GM19467 (cell line): Measurements from ENCODE around the gene NELL2.
"Not testable (repeated sequence)": the region's sequence is repeated elsewhere in the genome, so short reads cannot be mapped to it uniquely, and the experiment has no call there.

Source experiments
- ATAC-seq: cut with Tn5 transposase; IDR thresholded peaks from one replicate; pipeline ENCODE4 v1.9.1; 2021; ENCODE audit warnings: mild to moderate bottlenecking, moderate library complexity; ENCODE audit not compliant: unreplicated experiment

NELL2 gene

DNA sequence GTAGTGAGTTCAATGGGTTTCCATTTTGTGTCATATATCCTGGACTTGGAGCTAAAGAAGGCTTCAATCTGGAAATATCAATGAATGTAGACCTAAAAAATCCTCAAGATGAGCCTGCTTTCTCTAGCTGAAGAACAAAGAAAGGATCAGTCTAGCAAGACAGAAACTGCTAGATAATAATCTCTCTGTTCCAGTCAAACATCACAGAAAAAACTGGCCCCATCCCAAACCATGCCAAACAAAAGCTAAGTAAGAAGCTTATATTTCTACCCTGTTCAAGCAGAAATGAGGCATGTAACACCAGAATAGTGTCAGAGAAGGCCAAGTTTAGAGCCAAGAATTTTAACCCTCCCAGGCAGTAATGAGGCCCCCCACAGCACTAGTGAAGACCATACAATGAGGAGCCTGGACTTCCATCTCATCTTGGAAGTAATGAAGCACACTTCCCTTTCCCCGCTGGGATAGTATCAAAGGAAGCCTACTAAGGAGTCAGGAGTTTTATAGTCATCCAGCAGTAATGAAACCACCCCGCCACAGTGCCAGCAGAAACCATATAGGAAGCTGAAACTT lies 95.8 kb downstream of the NELL2 start:
- ATAC-seq = no peak

DNA sequence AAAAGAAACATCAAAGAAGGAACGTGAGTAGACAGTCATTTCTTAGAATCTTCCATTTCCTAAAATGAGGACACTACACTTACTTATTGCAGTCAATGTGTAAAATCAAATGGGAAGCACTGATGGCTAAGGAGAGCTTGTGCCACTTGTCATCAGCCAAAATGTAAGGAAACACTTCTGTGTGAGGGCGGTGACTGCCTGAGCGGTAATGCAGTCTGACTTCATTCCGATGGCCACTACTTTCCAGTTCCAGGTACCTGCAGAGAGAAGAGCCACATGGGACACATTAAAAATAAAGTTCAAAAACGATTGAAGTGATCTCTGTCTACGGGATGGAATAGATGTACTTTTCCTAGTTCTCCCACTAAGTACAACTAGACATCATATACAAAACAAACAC lies 96.3 kb downstream of the NELL2 start:
- no peak for ATAC-seq

DNA sequence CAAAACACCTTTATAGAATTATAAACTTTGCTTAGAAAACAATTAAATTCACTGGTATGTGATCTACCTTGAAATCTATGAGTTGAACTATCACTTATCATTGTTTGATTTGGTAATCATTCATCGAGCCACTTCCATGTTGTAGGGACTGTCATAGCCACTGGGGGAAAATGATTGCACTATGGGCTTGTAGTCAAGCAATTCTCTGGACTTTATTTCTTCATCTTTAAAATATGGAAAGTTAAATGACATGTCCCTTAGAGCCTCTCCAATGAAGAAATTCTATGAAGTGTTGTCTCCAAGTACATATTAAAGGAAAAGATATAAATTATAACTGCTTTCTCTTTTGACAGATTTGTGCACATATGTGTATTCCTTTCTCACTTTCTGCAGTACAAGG lies 97.3 kb downstream of the NELL2 start:
- no peak for ATAC-seq

DNA sequence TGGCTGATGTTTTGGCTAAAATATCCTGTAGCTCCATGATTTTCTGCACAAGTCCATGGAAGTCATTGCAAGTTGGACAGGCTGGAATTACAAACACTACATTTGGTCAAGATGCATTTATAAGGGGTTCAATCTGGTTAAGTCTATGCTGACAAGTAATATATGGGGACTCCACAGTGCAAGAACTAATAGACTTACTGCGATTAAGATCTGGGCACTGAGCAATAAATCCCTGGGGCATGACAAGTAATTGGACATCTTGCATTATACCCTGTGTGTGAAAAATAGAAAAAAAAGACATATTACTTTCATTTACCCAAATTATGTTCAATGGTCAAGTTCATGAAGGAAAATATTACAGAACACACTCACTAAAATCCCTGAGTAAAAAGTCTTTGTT lies 99.1 kb downstream of the NELL2 start:
- ATAC-seq = no peak

DNA sequence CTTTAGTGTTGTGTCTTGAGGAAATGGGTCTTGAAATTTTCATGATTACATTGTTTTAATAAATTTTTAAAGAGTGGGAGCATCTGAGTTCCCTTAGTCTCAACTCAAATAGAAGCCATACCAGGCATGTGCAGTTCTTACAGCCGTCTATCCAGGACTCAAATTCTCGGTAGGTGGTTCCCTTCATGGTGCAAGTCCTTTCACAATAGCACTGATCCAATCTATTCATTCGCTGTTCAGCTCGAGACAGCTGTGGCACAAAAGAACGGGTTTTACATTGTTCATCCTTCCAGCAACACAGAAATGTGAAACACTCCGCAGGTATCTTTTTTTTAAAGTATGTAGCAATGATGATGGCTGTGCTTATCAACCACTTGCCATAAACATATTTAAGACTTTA lies 100.2 kb downstream of the NELL2 start:
- ATAC-seq = no peak

DNA sequence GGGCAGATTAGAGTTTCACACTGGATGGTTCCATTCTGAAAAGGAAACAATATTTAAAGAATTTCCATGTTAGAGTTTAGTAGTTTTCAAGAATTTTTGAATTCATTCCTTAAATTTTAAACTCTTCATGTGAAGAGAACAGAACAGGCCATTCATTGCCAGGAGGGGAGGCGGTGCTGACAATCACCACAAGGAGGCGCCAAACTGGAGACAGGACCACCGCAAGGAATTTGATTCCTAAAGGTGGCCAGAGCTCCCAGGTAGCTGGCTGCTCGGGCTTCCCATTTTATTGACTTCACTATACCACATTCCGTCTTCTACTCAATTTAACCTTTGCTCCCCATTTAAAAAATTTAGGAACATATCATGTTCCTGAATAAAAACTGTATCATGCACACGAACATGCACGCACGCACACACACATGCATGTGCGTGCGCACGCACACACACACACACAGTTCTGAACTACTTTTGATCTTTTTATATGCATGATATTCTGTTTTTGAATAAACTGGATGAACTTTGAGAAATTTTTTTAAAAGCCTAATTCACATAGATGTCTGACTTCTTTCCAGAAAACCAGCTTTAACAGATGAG lies 101.2 kb downstream of the NELL2 start:
- ATAC-seq = no peak

DNA sequence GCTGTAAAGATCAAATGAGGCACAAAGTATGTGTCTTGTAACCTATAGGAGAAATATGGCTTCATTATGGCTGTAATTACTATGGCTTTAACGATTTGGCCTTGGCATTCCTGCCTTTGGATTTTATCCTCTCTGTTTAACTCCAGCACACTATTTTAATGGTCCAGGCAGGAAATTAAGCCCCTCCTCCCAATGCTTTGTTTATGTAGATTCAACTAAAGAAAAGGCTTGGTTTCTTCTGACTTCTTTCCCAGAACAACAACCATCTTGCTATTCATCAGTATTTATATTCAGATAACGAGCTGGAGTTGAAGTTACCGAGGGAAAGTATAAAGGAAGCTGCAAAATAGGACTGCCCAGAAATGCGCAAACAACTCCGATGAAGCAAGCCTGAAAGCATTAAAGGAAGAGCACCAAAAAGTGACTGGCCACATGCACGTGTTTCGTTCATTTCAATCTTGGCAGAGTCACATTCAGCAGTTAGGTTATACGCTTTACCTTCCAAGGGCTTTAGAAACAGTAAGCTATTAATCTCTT lies 104.6 kb downstream of the NELL2 start:
- ATAC-seq = no peak

DNA sequence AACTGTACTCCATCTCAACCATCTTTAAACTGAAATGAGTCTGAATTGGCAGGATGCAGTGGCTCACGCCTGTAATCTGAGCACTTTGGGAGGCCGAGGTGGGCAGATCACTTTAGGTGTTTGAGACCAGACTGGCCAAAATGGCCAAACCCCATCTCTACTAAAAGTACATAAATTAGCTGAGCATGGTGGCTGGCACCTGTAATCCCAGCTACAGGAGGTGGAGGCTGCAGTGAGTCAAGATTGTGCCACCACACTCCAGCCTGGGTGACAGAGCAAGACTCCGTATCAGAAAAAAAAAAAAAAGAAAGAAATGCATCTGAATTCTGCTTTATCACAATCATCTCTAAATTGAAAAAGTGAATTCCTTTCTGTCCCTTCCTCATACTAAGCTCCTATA lies 110.3 kb downstream of the NELL2 start:
- ATAC-seq = no peak

DNA sequence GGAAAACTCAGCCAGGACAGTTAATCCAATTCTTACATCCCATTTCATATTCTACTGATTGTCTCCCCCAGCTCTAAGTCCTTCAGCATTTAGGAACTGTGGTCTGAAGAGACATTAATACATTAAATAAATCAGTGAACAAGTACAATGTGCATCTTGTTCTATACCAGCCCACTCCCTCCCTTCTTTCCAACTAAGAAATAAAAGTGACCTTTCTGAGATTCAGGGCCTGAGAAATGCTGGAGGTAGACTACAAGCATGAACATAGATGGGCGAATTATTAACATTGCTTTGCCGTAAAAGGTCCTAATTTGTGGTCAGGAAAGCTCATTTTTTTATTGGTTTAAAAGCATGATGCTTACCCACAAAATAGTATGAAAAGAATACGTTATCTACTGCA lies 113.1 kb downstream of the NELL2 start:
- ATAC-seq = no peak

DNA sequence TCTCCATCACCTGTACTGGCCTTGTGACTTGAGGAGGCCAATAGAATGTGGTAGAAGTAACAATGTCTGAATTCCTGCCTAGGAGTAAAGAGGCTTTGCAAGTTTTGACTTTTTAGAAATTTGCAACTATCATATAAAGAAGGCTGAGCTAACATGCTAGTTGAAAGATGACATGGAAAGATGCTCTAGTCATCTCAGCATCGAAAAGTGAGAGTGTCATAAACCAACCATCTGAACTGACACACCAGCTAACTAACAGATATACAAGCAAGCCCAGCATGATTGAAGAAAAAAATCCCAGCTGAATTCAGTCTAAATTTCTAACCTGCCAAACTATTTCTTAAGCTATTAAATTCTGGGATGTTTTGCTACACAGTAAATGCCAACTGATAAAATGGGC lies 116.8 kb downstream of the NELL2 start:
- ATAC-seq = no peak

DNA sequence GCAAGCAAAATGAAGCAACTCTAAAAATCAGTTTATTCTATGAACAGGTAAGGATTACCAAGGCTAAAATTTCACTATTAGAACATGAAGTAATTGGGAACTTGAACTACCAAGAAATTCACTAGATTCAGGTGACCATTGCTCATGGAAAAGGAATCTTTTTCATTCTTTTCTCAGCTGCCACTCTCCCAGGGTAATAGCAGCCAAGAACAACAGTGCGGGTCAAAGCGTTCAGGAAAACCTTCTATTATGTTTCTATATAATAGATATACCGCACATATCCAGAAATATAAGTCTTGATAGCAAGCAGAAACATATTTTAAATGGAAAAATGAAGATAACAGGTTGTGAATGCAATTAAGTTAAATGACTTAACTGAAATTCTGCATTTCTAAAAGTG lies 125.6 kb downstream of the NELL2 start:
- ATAC-seq = no peak

DNA sequence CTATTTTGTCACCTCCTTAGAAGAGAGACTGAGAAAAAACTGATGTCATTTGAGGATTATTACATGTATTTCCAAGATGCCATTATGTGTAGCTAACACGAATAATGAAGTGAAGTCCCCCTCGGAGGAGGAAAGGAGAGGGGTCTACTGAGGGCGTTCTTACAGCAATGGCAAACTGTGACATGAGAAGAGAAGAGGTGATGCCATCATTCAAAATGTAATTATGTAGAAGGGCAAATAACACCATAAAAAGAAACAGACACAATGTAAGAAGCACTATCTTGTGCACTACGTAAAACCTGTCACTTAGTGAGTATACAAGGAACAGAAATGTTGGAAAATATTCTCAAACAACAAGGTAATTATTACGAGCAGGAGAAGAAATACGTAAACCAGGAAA lies 126.5 kb downstream of the NELL2 start:
- no peak for ATAC-seq

DNA sequence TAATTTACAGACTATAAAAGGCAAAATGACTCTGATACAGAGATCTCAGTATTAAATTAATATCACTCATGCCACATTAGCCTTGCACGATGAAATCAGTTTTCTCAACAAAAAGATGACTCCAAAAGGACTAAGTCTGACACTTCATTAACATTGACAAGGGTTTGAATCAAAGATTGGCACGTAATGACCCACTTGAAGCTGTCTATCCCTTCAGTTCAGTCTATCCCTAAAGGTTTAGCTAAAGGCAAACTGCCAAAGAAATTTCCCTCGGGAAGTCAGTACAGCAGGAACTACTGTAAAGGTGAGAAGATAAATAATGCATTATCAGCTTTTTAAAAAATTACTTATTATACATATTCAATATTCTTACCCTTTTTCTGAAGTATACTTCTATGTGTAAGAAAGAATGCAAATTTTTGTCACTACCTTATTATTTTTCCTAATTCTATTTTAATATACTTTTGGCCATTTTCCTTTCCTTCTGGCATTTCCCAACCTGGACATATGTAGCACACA lies 127.1 kb downstream of the NELL2 start:
- ATAC-seq = no peak

DNA sequence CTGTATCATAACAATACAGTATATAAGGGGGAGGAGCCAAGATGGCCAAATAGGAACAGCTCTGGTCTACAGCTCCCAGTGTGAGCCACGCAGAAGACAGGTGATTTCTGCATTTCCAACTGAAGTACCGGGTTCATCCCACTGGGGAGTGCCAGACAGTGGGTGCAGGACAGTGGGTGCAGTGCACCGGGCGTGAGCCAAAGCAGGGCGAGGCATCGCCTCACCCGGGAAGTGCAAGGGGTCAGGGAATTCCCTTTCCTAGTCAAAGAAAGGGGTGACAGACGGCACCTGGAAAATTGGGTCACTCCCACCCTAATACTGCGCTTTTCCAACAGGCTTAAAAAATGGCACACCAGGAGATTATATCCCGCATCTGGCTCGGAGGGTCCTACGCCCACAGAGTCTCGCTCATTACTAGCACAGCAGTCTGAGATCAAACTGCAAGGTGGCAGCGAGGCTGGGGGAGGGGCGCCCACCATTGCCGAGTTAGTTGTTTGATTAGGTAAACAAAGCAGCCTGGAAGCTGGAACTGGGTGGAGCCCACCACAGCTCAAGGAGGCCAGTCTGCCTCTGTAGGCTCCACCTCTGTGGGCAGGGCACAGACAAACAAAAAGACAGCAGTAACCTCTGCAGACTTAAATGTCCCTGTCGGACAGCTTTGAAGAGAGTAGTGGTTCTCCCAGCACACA lies 134.7 kb downstream of the NELL2 start:
- not testable (repeated sequence) for ATAC-seq

DNA sequence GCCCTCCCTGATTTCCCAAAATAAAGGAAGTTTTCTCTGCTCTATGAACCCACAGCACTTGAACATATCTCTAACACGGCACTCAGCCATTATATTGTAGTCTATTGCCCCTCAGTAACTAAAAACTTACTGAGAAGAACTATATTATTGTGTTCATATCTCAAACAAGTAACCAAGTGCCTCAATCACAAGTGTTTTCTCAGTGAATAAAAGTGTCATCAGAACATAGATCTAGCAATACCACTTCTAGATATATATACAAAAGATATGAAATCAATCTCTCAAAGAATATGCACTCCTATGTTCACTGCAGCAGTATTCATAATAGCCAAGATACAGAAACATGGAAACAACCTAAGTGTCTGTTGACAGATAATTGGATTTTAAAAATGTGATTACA lies 138.1 kb downstream of the NELL2 start:
- ATAC-seq = no peak

DNA sequence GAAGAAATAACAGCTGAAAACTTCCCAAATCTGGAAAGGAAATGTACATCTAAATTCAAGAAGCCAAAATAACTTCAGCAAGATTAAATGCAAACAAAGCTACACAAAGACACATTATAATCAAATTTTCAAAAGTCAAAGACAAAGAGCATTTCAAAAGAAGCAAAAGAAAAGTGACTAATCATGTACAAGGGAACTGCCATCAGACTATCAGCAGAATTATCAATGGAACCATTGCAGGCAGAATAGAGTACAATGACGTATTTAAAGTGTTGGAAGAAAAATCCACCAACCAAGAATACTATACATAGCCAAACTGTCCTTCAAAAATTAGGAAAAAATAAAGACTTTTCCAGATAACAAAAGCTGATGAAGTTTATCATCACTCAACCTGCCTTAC lies 147.5 kb downstream of the NELL2 start:
- no peak for ATAC-seq

DNA sequence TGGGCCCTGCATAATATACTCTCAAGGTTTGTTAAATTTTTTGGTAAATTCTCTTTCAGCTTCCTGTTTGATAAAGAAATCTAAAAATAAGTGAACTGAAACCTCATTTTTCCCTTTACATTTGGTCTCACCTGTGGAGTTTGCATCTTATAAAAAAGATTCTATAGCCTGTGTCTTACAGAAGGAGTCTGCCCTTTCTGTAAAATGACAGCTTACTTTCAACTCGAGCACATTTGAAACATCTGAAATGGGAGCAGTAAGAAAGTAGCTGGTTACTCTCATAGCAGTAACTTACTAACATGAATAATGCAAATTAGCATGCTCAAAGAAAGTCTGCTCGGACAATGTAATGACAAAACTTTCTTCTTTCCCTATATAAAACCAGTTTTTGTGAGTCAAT lies 155.8 kb downstream of the NELL2 start:
- ATAC-seq = no peak

DNA sequence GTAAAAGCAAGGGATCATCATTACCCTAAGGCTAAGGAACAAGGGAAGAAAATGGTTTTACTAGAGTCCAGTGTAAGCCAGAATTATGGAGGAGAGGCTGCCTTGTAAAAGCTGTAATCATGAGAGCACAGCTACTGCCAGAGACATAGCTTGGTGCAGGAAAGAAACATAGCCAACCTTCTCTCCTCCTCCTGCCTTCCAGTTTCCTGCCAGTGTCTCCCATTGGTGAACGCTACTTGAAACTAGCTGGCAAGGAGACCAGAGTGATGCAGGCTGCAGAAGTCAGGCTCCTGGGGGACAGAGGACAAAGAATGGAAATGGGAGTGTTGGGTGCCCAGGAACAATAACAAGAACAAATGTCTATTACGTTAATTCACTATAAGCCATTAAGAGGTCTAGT lies 158.5 kb downstream of the NELL2 start:
- no peak for ATAC-seq

DNA sequence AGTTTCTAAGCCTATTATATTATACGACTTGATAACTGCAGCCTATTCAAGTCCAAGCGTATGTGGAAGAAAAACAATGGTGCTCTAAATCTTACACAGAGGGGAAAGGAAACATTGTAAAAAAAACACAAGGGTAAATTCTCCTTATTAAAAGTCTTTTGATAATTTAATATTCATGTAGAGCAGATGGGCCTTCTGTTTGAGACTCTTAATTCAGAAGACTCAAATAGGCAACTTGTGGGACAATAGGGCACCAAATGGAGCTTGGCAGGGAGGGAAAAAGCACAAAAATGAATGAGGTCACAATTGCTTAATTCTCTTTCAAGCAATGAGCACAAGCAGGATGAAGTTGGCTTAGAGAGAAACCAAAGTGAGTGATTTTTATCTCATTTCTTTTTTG lies 159.4 kb downstream of the NELL2 start:
- no peak for ATAC-seq

DNA sequence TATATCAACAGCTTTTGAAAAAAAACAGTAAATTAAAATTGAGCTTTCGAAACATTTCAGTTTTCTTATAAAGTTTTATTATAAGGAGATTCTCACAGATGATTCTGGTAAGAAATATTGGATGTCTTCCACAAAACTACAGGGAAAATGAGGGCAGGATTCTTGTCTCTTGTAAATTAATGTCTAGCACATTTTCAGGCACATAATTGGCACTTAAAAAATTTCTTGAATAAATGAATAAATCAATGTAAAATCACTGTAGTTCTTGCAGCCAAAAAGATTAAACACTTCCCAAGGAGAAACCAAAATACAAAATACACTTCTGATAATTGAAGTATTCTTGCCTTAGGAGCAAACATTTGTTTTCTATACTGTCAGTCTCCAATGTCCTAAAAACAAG lies 164.4 kb downstream of the NELL2 start:
- no peak for ATAC-seq

DNA sequence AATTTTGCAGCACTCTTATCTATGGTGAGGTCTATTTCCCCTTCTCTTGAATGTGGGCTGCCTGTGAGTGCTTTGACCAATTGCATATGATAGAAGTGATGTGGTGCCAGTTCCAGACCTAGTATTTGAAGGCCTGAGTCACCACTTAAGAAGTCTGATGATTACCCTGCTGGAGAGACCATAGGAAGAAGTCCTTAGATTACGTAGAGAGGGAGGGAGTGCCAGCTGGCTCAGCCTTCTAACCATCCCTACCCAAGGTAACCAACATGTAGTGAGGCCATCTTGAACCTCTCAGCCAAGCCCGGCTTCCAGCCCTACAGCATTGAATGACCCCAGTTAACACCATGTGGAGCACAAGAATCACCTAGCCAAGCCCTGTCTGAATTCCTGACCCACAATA lies 166.9 kb downstream of the NELL2 start:
- ATAC-seq = no peak

DNA sequence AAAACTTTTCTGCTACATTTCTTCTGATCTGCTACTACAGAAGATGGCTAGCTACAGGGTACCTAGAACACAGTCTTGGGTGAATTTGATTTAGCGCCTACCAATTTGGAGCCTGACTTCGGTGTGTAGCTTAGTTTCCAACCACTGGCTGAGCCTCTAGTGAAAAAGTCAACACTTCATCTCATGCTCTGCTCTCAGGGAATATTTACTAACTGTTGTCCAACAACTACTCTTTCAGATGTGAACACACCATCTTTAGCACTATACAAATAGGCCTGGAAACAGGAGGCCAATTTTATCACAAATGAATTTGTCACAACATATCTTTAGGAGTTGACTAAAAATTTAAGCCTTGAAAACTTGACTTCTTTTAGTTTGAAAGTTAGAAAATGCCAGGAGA lies 167.9 kb downstream of the NELL2 start:
- no peak for ATAC-seq
